Measurements from ENCODE around the gene LMX1B.

LMX1B gene

DNA sequence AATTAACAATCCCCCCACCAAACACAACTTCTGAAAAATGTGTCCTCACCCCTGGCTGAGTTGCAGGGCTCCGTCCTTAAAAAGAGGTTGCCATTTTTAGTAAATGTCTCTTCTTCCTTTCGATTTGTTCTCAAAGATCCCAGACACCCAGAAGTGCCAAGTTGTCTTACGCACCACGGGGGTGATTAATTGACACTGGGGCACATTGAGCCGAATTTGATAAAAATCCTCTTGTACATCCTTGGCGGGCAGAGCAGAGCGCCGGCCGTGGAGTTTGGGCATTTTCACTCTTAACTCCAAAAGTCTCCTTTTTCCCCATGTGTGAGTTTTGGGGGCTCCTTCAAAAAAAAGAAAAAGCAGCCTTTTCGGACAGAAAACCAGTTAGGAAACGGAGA lies 4.5 kb downstream of the LMX1B start:
- FAIRE-seq = no peak
- DNase-seq (ENCODE audit: insufficient read length, low spot score) = no peak
- no peak for TF ChIP-seq POLR2A (IDR thresholded peaks at IDR 0.05; ENCODE audit: low read depth, low read length)

DNA sequence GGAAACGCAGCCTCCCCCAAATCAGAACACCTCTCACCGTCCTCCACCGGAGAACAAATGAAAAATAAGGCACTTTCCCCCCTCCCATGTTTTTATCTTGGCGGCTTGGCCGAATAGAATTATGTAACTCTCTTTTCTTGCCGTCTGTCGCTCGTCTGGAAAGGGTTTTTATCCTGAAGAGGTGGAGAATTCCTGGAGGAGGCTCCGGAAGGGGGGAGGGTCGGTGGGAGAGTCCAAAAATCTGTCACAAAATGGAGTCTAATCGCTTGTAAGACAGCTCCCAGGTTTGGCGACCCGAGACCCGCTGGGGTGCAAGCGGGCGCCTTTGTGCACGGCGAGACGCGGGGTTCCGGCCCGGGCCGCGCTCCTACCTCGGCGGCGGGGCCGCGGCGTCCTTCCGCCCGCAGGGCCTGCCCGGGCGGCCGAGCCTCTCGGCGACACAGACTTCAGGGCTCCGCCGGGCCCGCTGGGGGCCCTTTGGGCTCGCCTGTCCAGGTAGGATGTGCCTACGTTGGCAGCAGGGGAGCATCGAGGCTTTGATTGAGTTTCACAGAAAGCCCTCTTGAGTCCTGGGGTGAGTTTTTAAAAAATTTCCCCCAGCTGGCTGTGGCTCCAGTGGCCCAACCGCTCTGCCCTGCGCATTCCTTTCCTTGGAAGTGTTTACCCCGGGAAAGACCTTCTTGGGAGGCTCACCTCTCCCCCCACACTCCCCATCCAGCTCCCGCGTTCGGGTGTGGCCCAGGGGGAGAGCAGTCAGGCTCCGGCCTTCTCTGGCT lies 5.0 kb downstream of the LMX1B start:
- no peak for DNase-seq (ENCODE audit: insufficient read length, low spot score)
- no peak for TF ChIP-seq POLR2A (IDR thresholded peaks at IDR 0.05; ENCODE audit: low read depth, low read length)
- no peak for FAIRE-seq

DNA sequence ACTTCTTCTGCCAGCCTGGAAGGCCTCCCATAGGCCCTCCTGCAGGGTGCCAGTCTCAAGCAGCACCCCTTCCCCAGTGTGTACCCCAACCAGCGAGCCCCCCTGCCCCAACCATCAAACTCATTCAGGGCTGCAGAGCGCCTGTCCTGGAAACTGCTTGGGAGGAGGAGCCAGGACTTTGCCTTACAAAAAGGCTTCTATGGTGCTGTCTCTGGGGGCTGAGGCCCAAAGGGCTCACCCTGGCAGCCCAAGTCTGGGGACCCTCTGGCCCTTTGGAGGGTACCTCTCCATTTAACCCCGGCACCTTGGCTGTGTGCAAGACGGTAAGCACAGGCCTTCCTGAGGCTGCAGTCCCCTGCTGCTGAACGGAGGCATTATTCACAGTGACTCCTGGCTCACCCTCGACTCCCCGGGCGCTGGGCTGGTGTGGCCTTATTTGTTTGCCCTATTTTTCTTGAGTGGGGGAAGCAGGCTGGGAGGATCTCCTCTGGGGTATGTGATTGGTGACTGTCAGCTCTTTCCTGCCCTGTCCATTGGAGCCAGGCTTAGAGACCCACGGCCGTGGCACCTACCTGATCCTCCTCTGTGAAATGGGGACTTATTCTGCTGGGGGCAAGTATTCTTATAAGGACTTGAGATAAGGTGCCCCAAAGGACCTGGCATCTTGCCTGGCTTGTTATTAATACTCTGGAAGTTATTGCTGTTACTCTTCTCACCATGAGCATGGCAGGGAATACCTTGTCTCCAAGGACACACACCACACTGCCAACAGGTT lies 5.8 kb downstream of the LMX1B start:
- FAIRE-seq (no peak), DNase-seq (ENCODE audit: insufficient read length, low spot score) (no peak)
- TF ChIP-seq POLR2A (IDR thresholded peaks at IDR 0.05; ENCODE audit: low read depth, low read length) = no peak

- FAIRE-seq = no peak
- TF ChIP-seq POLR2A (IDR thresholded peaks at IDR 0.05; ENCODE audit: low read depth, low read length) = no peak
- DNase-seq (ENCODE audit: insufficient read length, low spot score) = no peak
These were observed 6.8 kb downstream of the LMX1B start for GRCh38 chr9:126620478-126620877.

DNA sequence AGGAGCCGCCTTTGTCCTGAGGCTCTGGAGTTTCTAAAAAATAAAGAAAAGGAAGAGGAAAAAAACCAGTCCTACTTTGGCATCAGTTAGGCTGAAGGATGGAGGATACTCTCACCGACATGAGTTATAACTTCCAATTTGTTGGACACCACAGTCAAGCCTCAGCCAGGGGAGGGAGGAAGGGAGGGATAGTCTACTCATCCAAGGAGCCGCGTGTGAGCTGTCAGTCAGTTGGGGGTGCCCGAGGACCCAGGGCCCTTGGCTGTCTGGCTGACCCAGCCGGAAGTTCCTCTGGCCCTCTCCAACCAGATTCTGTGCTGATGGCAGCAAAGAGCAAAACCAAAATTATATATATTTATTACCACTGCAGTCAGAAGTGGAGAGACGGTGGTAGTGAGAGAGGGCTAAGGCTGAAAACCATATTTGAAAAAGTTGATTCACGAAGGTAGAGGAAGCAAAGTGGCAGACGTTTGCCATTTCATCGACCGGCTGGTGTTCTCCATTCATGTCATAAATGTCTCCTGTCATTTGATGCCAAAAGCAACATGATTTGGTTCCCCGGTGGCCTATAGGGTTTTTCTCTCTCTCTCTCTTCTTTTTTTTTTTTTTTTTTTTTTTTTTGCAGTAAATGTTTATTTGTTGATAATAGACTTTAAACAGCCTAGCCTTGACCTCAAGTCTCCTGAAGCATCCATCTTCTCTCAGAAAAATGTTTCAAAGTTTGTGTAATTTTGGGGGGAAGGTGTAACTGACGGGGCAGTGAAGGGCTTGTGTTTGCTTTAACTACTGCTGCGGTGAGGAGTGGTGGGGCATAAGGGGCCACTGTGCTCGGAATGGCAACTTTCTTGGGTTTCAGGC lies 7.6 kb downstream of the LMX1B start:
- TF ChIP-seq POLR2A (IDR thresholded peaks at IDR 0.05; ENCODE audit: low read depth, low read length) = no peak
- no peak for DNase-seq (ENCODE audit: insufficient read length, low spot score)
- no peak for FAIRE-seq

- DNase-seq (ENCODE audit: insufficient read length, low spot score) (no peak), FAIRE-seq (no peak)
- no peak for TF ChIP-seq POLR2A (IDR thresholded peaks at IDR 0.05; ENCODE audit: low read depth, low read length)
These were observed 8.4 kb downstream of the LMX1B start for GRCh38 chr9:126621919-126622735.

GRCh38 chr9:126623314-126623666 lies 9.6 kb downstream of the LMX1B start:
- FAIRE-seq (no peak), DNase-seq (ENCODE audit: insufficient read length, low spot score) (no peak)
- no peak for TF ChIP-seq POLR2A (IDR thresholded peaks at IDR 0.05; ENCODE audit: low read depth, low read length)

DNA sequence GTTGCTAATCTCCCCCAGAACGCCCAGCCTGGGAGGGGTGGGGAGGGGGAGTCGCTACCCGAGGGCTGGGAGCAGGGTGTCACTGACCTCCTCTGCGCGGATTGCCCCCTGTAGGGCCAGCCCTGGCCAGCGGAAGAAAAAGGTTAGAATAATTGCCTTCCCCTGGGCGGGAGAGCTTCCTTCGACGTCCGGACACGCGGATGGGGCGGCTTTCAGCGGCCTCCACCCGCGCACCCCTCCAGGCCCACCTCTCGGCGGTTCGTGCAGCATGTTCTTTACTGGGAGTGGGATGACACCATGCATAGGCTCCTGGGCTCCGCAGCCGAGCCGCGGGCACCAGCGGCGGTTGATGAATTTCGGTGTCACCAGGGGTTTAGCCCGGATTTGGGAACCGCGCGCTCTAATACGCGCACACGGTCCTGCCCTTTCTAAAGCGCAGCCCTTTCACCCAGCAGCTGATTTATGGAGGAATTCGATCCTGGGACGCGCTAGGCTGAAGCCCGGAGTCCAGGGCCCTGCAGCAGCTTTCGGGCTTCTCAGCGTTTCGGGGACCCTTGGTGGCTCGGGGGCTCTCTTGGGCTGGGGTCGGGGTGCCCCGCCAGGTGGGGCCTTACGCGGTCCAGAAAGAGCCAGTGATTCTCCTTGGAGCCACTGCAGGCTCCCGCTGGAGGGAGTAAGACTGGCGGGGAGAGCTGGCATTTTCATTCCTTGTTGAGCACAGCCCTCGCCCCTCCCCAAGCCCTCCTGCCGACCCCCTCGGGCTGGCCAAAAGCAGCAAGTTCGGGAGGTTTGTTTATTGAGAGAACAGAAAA lies 10.1 kb downstream of the LMX1B start:
- no peak for TF ChIP-seq POLR2A (IDR thresholded peaks at IDR 0.05; ENCODE audit: low read depth, low read length)
- no peak for FAIRE-seq
- DNase-seq (ENCODE audit: insufficient read length, low spot score) = no peak

GRCh38 chr9:126624479-126624826 lies 10.7 kb downstream of the LMX1B start:
- DNase-seq (ENCODE audit: insufficient read length, low spot score) = no peak
- no peak for TF ChIP-seq POLR2A (IDR thresholded peaks at IDR 0.05; ENCODE audit: low read depth, low read length)
- no peak for FAIRE-seq

DNA sequence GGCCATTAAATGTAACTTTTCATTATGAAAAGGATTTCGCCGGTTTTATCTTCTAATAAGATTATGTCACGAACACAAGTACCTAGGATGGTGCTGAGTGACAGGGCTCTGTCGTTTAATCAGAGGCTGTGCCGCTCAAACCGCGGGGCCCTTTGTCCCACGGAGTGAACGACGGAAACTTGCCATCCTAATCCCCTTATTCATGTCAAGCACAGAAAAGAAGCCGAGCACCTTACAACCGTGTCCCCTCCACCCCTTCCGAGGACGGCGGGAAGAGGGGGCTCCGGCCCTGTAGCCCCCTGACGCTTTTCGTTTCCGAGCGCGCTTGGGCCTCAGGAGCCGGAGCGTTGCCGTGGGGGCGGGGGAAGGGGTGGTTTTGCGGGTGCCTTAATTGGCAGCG lies 11.2 kb downstream of the LMX1B start:
- DNase-seq (ENCODE audit: insufficient read length, low spot score) (no peak), FAIRE-seq (no peak)
- TF ChIP-seq POLR2A (IDR thresholded peaks at IDR 0.05; ENCODE audit: low read depth, low read length) = no peak

DNA sequence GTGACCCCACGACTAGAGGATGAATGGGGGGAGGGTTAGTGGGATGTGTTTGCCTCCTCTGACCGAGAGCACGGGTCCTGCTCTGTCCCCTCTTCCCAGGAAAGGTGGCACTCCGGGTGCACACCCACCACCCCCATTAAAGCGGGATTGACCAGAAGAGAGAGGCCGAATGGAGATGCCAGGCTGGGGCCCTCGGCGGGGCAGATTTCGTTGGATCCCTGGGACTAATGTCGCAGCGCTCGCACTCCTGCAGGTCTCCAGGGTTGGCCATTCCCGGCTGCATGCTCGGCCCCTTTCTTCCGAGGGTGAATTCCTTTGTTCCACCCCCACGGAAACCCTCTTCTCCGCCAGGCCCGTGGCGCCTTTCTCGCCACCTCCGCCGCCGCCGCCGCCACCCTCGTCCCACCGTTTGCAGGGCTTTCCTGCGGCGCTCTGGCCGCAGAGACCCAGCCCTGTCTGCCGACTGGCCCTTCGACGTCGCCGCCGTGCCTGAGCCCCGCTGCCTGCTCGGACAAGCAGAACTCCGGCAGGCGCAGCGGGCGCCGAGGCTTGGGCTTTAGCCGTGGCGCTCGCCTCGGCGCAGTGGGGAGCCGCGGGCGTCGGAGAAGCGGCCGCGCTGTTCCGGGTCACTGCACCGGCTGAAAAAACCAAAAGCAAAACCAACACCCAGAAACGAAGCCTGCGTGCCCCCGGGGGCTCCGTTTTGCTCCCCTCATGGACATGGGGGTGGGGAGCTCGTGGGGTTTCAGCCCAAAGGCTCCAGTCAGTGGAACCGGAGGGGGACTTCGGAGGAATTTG lies 11.8 kb downstream of the LMX1B start:
- FAIRE-seq (no peak), DNase-seq (ENCODE audit: insufficient read length, low spot score) (no peak)
- no peak for TF ChIP-seq POLR2A (IDR thresholded peaks at IDR 0.05; ENCODE audit: low read depth, low read length)

All from H54 (cell line).